Transverse colon (tissue), 3 donors: Measurements from ENCODE around the gene FTCDNL1.

ENCODE experiments used
- CTCF ChIP-seq, 5 experiments: fragments of 200-600 bp in 3 of 5; fragments of 450-650 bp in 2 of 5; sonication (generic) in 3 of 5; IDR thresholded peaks; 1 replicate in 2 of 5; 2 replicates in 3 of 5; pipeline ENCODE4 v1.5.1; 2016 to 2017; ENCODE audit warnings: antibody characterized with exemption in 5 of 5, inconsistent platforms in 3 of 5, mild to moderate bottlenecking in 2 of 5, moderate library complexity in 1 of 5
- EP300 ChIP-seq: sonication (generic); formaldehyde crosslinking; IDR thresholded peaks from one replicate; pipeline ENCODE4 v1.6.1; 2017; ENCODE audit warnings: antibody characterized with exemption, low read depth
- POLR2A ChIP-seq: fragments of 450-650 bp; IDR thresholded peaks from one replicate; pipeline ENCODE4 v1.6.1; 2016; ENCODE audit warnings: antibody characterized with exemption, mild to moderate bottlenecking, moderate library complexity

GRCh38 chr2:199830531-199830930 is 20.5 kb downstream of the FTCDNL1 start:
- TF ChIP-seq CTCF (IDR thresholded peaks at IDR 0.05), result no peak
- TF ChIP-seq POLR2A, result no peak
- no peak for TF ChIP-seq EP300
